ENCODE measurements around the gene EMC8.
A peak's percentile ranks its signal among the peaks of the same experiment; 100 is the strongest.
"Not testable (repeated sequence)": the region's sequence is repeated elsewhere in the genome, so short reads cannot be mapped to it uniquely, and the experiment has no call there.

The EMC8 gene

DNA sequence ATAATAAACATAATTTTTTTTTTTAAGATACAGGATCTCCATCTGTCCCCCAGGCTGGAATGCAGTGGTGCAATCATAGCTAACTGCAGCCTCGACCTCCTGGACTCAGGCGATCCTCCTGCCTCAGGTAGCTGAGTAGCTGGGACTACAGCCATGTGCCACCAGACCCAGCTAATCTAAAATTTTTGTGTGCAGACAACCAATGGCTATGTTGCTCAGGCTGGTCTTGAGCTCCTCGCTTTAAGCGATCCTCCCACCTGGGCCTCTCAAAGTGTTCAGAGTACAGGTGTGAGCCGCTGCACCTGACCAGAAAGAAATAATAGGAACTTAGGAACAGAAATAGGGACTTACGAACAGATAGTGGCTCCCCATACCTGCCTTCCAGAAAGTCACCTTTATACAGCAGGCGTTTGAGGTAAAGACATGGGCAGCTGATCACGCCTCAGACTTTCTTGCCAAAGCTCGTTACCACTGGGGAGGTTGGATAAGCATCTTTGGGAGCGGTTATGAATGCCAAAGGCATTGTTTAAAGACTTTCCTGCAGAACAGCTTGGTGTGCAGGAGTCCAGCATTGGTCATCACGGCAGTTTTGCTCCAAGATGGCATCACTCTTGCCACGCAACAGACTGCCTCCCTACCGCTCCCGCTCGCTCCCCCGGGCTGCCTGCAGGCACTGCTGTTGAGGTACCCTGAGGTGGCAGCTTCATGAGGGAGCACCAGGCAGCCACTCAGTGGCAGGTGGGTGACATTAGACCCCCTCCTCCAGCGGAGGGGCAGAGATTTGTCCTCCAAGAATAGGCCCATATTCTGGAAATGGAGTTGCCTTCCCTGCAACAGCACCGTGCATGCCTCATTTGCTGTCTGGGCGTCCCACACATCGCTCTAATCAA lies 13.7 kb upstream of the EMC8 start:
- DNase-seq (ENCODE audit: low spot score): no peak

- no peak for DNase-seq (ENCODE audit: low spot score)
Observed at GRCh38 chr16:85812031-85812807, 12.9 kb upstream of the EMC8 start.

DNA sequence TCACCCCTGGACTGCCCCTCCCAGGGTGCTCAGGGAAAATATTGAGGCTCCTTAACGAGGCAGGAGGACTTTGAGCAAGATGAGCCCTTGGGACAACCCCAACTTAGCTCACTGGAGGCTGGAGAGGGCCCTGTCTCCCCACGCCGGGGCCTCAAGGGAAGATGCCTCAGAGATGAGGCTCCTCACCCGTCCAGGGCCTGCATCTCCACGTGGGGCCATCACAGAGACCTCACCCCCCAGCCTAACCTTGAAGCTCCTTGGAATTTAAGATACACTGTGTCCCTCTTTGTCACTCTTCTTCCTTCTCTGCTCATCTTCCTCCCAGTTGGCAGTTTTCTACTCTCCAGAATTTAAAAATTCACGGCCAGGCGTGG lies 11.4 kb upstream of the EMC8 start:
- DNase-seq (ENCODE audit: low spot score): no peak

DNA sequence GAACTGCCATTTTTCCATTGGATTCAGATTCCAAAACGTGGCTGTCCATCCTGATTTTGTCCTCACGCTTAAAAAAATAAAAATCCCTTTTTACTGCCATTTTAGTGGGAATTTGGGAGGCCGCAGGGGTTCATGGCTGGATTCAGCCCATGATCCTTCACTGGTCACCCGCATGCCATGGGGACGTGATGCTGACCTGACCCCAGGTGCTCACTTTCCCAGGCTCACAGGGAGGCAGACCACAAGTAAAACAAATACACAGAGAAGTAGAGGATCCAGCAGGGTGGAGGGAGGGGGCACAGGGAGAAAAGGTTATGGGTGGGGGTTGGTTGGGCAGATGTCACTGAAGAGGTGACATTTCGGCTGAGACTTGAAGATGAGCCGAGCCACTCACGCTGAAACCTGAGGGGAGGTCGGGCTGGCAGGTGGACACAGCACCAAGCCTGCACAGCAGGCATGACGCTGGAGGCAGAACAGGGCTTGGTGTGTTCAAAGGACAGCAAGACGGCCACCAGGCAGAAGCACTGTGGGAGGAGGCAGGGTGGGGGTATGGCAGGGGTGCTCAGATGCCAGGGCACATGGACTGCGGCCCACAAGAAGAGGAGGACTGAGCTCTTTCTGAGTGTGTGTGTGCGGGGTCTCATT lies 10.9 kb upstream of the EMC8 start:
- no peak for DNase-seq (ENCODE audit: low spot score)

DNA sequence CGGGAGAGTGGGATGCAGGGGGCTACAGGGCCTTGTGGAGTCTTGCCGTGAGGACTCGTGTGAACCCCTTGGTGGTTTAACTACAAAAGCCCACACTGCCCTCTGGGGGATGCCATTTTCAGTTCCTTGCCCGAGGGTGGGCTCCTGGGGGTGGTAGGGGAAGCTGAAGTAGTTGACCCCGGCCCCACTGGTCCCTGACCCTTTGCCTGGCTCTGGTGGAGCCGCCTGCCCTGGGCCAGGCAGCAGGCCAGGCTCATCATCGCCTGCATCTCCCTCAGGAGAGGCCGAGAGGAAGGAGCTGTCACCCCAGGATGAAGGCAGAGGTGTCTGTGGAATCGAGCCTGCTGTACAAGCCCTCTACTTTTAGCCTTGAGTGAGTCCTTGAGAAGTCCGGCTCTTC lies 10.3 kb upstream of the EMC8 start:
- DNase-seq (ENCODE audit: low spot score): no peak

DNA sequence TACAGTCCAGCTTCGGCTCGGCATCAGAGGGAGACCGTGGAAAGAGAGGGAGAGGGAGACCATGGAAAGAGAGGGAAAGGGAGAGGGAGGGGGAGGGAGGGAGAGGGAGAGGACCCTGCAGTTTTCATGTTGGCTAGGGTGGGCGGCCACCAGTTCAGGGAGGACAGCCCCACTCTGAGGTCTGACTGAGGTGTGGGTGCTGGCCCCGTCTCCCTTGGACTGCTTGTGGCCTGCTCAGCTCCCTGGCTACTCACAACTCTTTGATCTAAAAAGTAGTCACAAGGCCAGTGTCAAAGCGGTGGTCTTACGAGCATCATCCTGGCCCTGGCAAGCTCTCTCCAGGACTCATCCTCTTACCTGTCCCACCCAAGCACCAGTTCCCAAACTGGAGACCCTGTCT lies 9.6 kb upstream of the EMC8 start:
- no peak for DNase-seq (ENCODE audit: low spot score)

- DNase-seq (ENCODE audit: low spot score): not testable (repeated sequence)
Observed at GRCh38 chr16:85808104-85808503, 8.8 kb upstream of the EMC8 start.

GRCh38 chr16:85807340-85807739 lies 8.0 kb upstream of the EMC8 start:
- not testable (repeated sequence) for DNase-seq (ENCODE audit: low spot score)

DNA sequence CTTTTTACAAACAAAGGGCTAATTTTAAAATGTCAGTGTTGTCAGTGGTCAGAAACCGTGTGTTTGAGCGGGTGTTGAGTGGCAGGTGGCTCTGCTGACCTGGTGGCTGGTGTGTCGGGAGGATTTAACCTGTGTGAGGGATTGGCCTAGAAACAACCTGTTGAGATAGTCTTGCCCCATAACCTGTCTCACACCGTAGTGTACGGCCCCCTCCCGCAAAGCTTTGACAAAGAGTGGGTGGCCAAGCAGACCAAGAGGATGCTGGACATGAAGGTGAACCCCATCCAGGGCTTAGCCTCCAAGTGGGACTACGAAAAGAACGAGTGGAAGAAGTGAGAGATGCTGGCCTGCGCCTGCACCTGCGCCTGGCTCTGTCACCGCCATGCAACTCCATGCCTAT lies 7.2 kb upstream of the EMC8 start:
- DNase-seq (ENCODE audit: low spot score): no peak

DNA sequence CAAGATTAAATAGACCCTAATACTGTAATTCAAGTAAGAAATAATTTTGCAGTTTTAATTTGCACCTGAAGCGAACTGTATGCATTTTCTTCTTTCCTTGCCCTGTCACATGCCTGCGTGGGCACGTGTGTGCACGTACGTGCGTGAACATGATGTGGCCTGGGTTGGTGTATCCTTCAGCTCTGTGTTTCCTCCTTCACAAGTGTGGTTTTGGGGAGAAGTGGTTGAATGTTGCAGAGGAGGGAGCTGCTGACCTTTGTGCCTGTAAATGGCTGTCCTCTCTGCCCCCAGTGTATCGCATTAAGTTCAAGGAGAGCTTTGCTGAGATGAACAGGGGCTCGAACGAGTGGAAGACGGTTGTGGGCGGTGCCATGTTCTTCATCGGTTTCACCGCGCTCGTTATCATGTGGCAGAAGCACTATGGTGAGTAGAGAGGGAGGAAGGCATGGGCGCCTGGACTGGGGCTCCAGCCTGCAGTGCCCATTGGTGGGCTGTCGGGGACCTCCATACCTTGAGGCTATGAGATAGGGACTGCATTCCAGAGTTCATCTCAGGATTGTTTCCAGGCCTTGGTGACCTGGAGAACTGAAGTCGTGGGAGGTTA lies 6.2 kb upstream of the EMC8 start:
- DNase-seq (ENCODE audit: low spot score): no peak

GRCh38 chr16:85803570-85803969 lies 4.2 kb upstream of the EMC8 start:
- DNase-seq (ENCODE audit: low spot score): no peak

- peak; percentile 66 for DNase-seq (ENCODE audit: low spot score)
Observed at GRCh38 chr16:85800321-85800669, 951 bp upstream of the EMC8 start.

- peak; percentile 78 for DNase-seq (ENCODE audit: low spot score)
Observed at GRCh38 chr16:85798901-85799496, 345 bp downstream of the EMC8 start.

DNA sequence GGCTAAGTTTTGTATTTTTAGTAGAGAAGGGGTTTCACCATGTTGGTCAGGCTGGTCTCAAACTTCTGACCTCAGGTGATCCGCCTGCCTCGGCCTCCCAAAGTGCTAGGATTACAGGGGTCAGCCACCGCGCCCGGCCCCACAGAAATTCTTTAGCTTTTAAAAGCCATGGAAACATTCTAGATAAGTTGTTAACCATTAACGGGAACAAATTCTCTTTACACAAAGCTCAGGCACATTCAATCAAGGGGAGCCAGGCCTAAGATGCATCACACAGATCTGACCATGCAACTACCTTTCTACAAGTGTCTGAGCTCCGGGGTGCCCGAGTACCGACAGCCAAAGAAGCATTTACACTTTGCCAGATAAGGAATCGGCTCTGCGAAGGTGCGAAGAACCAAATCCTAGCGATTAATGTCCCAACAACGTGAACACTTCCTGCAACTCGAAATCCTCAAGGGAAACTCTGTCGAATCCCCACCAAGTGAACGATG lies 1.0 kb downstream of the EMC8 start:
- DNase-seq (ENCODE audit: low spot score): peak; percentile 26

DNA sequence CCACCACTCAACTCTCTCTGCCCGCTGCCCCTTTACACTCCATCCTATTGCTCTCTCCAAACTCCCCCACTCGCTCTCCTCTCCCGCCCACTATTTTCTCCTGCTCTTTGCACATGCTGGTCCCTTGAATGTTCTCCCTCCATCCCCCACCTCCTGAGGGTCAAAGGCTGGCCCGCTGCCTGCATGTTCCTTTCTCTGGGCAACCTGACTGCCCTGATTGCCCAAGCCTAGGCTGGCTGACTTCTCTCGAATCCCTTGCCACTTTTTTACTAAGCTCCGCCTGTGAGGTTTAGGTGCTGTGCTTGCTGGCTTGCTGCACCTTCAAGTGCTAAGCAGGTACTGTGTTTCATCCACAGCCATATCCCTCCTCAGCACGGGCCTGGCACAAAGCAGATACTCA lies 2.7 kb downstream of the EMC8 start:
- DNase-seq (ENCODE audit: low spot score): no peak

DNA sequence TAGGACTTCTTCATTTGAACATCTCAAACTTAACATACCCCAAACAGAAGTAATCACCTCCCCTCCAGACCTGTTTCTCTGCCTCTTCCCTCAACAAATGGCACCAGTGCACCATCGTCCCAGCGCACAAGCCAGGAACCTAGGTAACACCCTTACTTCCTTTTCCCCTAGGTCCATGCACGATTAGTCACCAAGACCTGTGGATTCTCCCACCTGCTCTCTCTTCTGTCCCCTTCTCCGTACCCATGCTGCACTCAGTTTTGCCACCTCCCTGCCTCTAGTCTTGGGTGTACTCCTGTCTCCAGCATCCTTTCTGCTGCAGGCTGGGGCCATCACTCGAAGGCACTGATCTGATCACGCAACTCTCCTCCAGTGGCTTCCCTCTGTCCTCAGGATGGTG lies 3.2 kb downstream of the EMC8 start:
- no peak for DNase-seq (ENCODE audit: low spot score)

- DNase-seq (ENCODE audit: low spot score): no peak
Observed at GRCh38 chr16:85794696-85795095, 4.6 kb downstream of the EMC8 start.

DNA sequence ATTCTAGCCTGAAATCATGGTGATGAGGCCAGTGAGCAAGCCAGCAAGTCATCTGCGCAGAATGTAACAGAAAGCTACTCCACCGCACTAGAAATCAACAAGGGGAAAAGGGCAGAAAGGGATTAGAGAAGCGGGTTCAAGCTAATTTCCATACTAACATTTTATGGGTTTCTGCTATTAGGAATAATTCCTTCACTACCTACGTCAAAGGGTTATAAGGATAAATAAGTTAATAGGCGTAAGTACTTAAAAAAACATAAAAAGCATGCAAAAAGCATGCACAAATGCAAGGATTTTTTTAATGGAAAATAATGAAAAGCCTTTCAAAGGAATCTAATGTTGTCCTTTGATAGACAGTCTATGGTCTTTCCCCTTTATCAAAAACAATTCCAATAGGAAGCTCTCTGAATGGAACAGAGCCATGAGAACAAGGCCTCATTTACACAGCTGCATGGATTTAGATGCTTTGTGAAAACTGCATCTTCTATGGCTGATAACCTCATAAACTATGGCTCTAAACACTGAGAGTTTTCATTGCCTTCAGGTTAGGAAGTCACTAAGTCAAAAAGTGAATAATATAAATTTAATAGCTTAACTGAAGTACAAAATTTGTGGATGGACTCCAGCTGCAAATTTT lies 5.6 kb downstream of the EMC8 start:
- no peak for DNase-seq (ENCODE audit: low spot score)

- no peak for DNase-seq (ENCODE audit: low spot score)
Observed at GRCh38 chr16:85789773-85790172, 9.6 kb downstream of the EMC8 start.

DNA sequence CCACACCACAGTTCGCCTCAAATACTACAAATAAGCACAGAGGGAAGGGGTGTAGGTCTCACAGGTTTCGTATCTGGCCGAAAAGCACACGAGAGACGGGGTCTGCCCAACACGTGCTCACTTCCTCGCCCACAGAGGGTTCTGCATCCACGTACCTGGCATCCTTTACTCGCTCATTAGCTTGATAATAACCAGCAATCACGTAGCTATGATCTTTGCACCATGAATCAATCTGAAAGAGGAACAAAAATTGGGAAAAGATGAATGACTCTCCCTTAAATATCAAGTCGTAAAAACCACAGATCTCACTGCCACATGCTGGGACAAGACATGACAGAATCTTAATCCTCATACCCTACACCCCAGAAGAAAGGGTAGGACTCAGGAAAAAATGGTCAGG lies 10.5 kb downstream of the EMC8 start:
- DNase-seq (ENCODE audit: low spot score): no peak

GRCh38 chr16:85785927-85786326 lies 13.4 kb downstream of the EMC8 start:
- DNase-seq (ENCODE audit: low spot score): no peak

DNA sequence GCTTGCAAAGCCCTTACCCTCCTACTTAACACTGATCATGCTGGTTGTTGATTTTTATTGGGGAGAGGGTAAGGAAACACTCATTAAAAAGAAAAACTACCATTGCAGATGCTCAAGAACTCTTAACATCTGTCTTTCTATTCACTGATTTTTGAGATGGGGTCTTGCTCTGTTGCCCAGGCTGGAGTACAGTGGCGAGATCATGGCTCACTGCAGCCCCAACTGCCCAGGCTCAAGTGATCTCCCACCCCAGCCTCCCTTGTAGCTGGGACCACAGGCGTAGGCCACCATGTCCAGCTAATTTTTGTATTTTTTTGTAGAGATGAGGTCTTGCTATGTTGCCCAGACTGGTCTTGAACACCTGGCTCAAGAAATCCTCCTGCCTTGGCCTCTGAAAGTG lies 14.5 kb downstream of the EMC8 start:
- DNase-seq (ENCODE audit: low spot score): no peak

All from hepatic stellate cell (primary cell).